Measurements from ENCODE around the gene DNM2.

GRCh38 chr19:10681658-10682057 is 36.2 kb upstream of the DNM2 start:
- TF ChIP-seq CTCF (IDR thresholded peaks at IDR 0.05; ENCODE audit: low read length) = no peak
- TF ChIP-seq EZH2phosphoT487 (IDR thresholded peaks at IDR 0.05; ENCODE audit: low read length) = no peak
